Measurements from ENCODE around the gene CDK8.

CDK8 gene

DNA sequence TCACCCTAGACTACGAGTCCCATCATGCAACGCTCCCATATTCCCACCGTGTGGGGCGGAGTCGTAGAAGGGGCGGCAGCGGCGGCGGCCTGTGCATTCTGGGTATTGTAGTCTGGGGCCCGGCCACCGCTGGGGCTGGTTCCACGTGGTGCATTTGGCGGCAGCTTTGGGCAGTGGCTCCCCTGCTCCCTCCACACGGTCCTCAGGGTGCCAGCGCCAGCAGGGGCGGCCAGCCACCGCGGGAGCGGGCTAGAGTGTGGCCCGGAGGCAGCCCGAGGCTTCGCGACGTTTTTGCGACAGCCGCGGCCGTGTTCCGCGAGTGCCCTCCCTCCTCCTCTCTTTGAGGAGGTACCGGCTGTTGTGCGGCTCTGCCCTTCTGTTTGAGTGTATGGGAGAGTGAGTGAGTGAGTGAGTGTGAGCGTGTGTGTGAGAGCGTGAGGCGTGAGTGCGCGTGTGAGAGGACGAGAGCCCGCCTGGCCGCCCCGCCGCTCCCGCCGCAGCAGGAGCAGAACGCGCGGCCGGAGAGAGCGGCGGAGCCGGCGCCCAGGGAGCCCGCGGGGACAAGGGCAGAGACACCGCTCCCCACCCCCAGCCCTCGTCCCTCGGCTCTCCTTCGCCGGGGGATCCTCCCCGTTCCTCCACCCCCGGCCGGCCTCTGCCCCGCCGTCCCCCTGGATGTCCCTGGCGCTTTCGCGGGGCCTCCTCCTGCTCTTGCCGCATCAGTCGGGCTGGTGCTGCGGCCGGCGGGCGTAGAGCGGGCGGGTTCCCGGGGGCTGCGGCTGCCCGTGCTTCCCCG lies at the start of gene CDK8:
CDK8 (plus strand) TSS at position 343 of the 796 bp plus-strand sequence. CDS start 513 bp downstream, outside the sequence.
- Histone ChIP-seq H3K4me3 (ENCODE audit: low read depth, low read length) (peak within 1 kb of the TSS; percentile 93), H3K27ac (ENCODE audit: low read depth, low read length) (peak within 1 kb of the TSS; percentile 70), H3K27me3 (ENCODE audit: insufficient read depth, low read length) (peaks cover 14% of the 10 kb centered on the region), H3K36me3 (ENCODE audit: insufficient read depth, low read length) (no peaks in the 10 kb centered on the region), H3K79me2 (ENCODE audit: control insufficient read depth, insufficient read depth, low read length, unreplicated experiment) (peaks cover 43% of the 10 kb centered on the region), H2AFZ (ENCODE audit: low read length, unreplicated experiment) (peak within 1 kb of the TSS; percentile 99), H3K4me1 (ENCODE audit: control insufficient read depth, insufficient read depth, low read length, unreplicated experiment) (no peaks in the 10 kb centered on the region)

DNA sequence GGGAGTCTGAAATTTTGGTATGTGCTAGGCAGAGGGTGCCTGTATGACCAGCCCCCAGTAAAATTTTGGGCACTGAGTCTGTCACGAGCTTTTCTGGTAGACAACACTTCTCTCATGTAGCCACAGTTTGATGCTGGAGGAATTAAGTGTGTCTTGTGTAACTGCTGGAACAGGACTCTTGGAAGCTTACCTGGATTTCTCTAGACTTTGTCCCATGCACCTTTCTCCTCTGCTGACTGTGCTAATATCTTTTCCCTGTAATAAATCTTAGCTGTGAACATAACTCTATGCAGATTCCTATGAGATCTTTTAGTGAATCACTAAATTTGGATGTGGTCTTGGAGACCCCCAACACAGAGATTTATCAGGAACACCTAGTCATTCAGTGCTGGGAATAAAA lies 45.6 kb upstream of the CDK8 start:
- Histone ChIP-seq H2AFZ (ENCODE audit: low read length, unreplicated experiment) (no peak overlapping the region), H3K36me3 (ENCODE audit: insufficient read depth, low read length) (peaks cover 6% of the 10 kb centered on the region; the same call in 1 of the 2 replicates), H3K79me2 (ENCODE audit: control insufficient read depth, insufficient read depth, low read length, unreplicated experiment) (no peaks in the 10 kb centered on the region), H3K4me3 (ENCODE audit: low read depth, low read length) (no peak overlapping the region), H3K27me3 (ENCODE audit: insufficient read depth, low read length) (no peaks in the 10 kb centered on the region), H3K4me1 (ENCODE audit: control insufficient read depth, insufficient read depth, low read length, unreplicated experiment) (no peaks in the 10 kb centered on the region), H3K27ac (ENCODE audit: low read depth, low read length) (no peak overlapping the region)

DNA sequence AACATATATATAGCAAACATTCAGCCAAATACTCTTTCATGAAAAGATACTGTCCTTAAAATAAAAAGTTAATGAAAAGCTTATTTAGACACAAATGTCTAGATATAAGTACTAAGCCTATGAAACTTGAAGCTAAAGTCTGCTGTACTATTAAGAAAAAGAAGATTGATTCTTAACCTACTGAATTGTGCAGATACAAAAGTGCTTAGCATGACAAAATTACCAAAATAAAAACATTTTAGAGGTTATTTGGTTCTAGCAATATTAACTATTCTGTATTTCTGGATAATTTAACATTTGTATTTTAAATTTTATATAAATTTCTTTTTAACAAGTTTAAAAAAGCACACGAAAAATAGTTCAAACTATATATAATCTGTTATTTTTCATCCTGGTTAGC lies 40.6 kb upstream of the CDK8 start:
- no peak overlapping the region for H3K4me3 ChIP-seq (ENCODE audit: low read depth, low read length)
- no peak overlapping the region for H2AFZ ChIP-seq (ENCODE audit: low read length, unreplicated experiment)
- H3K27me3 ChIP-seq (ENCODE audit: insufficient read depth, low read length), result no peaks in the 10 kb centered on the region
- peaks cover 46% of the 10 kb centered on the region for H3K36me3 ChIP-seq (ENCODE audit: insufficient read depth, low read length)
- H3K79me2 ChIP-seq (ENCODE audit: control insufficient read depth, insufficient read depth, low read length, unreplicated experiment), result no peaks in the 10 kb centered on the region
- no peak overlapping the region for H3K27ac ChIP-seq (ENCODE audit: low read depth, low read length)
- H3K4me1 ChIP-seq (ENCODE audit: control insufficient read depth, insufficient read depth, low read length, unreplicated experiment), result no peaks in the 10 kb centered on the region

DNA sequence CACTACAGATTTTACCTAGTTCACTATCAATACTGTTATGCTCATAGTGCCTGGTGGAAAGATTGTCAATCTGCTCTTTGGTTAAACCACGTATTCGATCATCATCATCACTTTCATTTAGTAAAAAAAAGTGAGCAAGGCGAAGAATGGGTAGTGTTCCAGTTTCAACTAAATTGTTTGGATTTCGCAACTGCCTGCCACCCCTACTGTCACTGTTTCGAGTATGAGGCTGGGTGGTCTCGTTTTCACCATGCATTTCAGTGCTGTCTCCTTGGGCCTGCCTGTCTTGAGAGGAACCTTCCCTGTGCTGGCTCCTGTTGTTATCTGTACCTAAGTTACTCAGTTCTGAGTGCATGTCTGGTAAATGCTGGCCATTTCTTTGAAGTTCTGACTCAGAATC lies 39.9 kb upstream of the CDK8 start:
- H3K27me3 ChIP-seq (ENCODE audit: insufficient read depth, low read length), result no peaks in the 10 kb centered on the region
- H3K79me2 ChIP-seq (ENCODE audit: control insufficient read depth, insufficient read depth, low read length, unreplicated experiment), result no peaks in the 10 kb centered on the region
- H2AFZ ChIP-seq (ENCODE audit: low read length, unreplicated experiment), result no peak overlapping the region
- no peak overlapping the region for H3K27ac ChIP-seq (ENCODE audit: low read depth, low read length)
- H3K4me3 ChIP-seq (ENCODE audit: low read depth, low read length), result no peak overlapping the region
- H3K36me3 ChIP-seq (ENCODE audit: insufficient read depth, low read length), result peaks cover 52% of the 10 kb centered on the region
- no peaks in the 10 kb centered on the region for H3K4me1 ChIP-seq (ENCODE audit: control insufficient read depth, insufficient read depth, low read length, unreplicated experiment)

DNA sequence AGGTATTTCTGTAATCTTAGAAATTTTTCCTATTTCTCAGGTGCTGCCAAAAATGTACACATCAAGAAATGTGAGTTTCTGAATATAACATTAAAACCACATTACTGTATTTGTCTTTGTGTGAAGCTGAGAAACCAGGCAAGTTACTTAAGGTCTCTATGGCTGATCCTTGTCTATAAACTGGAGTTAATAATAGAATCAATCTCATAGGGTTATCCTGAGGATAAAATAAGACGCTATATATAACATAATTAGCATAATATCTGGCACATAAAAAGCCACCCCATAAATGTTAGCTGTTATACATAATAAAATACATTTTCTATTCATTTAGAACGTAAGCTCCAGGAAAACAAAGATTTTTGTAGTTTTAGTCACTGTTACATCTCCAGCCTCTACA lies 37.9 kb upstream of the CDK8 start:
- peaks cover 14% of the 10 kb centered on the region for H3K4me1 ChIP-seq (ENCODE audit: control insufficient read depth, insufficient read depth, low read length, unreplicated experiment)
- H3K79me2 ChIP-seq (ENCODE audit: control insufficient read depth, insufficient read depth, low read length, unreplicated experiment), result peaks cover 18% of the 10 kb centered on the region
- H2AFZ ChIP-seq (ENCODE audit: low read length, unreplicated experiment), result no peak overlapping the region
- no peaks in the 10 kb centered on the region for H3K27me3 ChIP-seq (ENCODE audit: insufficient read depth, low read length)
- peaks cover 63% of the 10 kb centered on the region for H3K36me3 ChIP-seq (ENCODE audit: insufficient read depth, low read length)
- H3K4me3 ChIP-seq (ENCODE audit: low read depth, low read length), result no peak overlapping the region
- no peak overlapping the region for H3K27ac ChIP-seq (ENCODE audit: low read depth, low read length)

DNA sequence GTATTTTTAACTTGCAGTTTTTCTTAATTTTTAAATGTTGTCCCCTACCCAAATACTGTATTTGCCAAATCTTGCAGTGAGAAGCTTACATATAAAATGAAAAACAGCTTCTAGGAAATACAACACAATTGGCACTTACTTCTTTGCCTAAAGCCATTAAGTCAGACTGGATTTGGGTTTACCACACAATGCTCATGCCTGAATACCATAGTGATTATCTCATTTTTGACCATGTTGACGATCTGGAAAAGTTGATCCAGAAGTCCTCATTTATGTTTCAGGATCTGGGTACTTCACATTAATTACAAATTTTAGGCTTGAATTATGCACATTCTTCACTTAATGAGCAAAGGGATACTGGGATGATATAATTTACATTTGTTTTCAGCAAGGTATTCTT lies 34.2 kb upstream of the CDK8 start:
- peaks cover 14% of the 10 kb centered on the region for H3K4me1 ChIP-seq (ENCODE audit: control insufficient read depth, insufficient read depth, low read length, unreplicated experiment)
- H3K4me3 ChIP-seq (ENCODE audit: low read depth, low read length), result peak overlapping the region; percentile 87
- no peak overlapping the region for H3K27ac ChIP-seq (ENCODE audit: low read depth, low read length)
- peaks cover 24% of the 10 kb centered on the region for H3K79me2 ChIP-seq (ENCODE audit: control insufficient read depth, insufficient read depth, low read length, unreplicated experiment)
- no peak overlapping the region for H2AFZ ChIP-seq (ENCODE audit: low read length, unreplicated experiment)
- no peaks in the 10 kb centered on the region for H3K27me3 ChIP-seq (ENCODE audit: insufficient read depth, low read length)
- H3K36me3 ChIP-seq (ENCODE audit: insufficient read depth, low read length), result peaks cover 44% of the 10 kb centered on the region

DNA sequence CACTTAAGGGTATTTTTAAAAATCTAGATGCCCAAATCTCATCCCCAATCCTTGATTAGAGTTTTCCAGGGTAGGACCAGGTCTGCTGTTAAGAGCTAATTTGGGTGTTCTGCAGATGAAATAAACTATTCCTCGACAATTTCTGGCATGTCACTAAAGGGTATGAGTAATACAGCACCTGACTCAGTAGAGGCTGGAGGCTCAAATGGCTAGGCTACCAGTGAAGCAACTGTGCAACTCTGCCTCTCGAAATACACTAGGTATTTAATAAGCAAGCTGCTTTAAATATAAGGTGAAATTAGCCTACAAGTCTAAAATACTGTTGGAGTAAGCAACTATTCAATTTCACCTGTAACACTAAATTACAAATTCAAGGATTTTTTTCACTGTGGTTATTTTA lies 33.4 kb upstream of the CDK8 start:
- H3K4me1 ChIP-seq (ENCODE audit: control insufficient read depth, insufficient read depth, low read length, unreplicated experiment), result peaks cover 14% of the 10 kb centered on the region
- peak overlapping the region; percentile 90; the same call in 1 of the 2 replicates for H3K27ac ChIP-seq (ENCODE audit: low read depth, low read length)
- H3K36me3 ChIP-seq (ENCODE audit: insufficient read depth, low read length), result peaks cover 37% of the 10 kb centered on the region
- H3K27me3 ChIP-seq (ENCODE audit: insufficient read depth, low read length), result no peaks in the 10 kb centered on the region
- no peak overlapping the region for H2AFZ ChIP-seq (ENCODE audit: low read length, unreplicated experiment)
- H3K4me3 ChIP-seq (ENCODE audit: low read depth, low read length), result peak overlapping the region; percentile 87
- H3K79me2 ChIP-seq (ENCODE audit: control insufficient read depth, insufficient read depth, low read length, unreplicated experiment), result peaks cover 24% of the 10 kb centered on the region

DNA sequence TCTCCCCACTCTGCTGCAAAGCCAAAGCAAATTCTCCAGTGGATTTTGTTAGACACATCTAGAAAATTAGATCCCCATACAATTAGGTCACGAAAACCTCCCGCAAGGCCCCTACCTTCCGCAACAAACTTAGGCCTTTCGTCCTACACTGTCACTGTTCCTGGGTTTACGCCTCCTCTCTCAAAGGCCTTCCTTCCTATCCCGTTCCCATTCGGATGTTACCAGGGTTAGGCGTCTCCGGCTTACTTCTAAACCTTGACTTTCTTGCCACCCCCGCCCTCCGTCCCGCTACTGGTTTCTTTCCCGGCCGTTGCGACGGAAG lies 32.6 kb upstream of the CDK8 start:
- peak overlapping the region; percentile 87 for H3K4me3 ChIP-seq (ENCODE audit: low read depth, low read length)
- H2AFZ ChIP-seq (ENCODE audit: low read length, unreplicated experiment), result no peak overlapping the region
- peak overlapping the region; percentile 90 for H3K27ac ChIP-seq (ENCODE audit: low read depth, low read length)

DNA sequence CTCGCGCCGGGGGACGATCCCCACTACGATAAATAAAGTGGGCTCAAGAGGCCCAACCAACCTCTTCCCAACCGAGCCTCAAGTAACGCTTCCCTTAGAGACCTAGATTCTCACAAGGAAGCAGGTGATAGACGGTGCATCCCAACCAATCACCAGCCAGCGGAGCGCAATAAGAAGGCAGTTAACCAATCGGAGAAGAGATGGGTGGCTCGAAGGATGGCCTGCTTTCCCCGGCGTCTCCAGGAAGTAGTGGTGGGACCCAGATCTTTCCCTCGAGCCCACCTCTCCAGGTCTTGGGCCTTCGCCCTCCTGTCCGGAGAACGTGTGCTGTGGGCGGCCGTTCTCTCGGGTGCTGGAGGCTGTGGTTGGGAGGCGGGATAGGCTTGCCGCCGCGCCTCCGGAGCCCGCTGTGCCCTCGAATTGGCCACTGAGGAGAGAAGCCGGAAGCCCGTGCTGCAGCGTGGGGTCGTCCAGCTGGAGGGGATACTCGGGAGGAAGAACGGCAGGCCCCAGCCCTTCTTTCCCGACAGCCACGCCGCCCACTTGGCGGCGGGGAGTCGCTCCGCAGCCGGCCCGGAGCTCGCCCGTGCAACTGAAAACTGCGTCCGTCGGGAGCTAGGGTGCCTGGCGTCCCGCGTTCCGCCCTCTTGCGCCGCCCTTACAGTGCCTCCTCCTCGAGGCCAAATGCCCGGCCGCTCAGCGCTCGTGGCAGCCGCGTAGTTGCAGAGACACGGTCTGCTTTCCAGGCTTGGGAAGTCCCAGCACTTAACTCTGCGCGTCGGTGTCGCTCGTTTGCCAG lies 32.0 kb upstream of the CDK8 start, which contains the start of gene RNF6:
RNF6 (minus strand) TSS at position 594 of the 799 bp plus-strand sequence. CDS start 2,665 bp downstream, outside the sequence.
- Histone ChIP-seq H3K27me3 (ENCODE audit: insufficient read depth, low read length) (no peaks in the 10 kb centered on the region), H3K79me2 (ENCODE audit: control insufficient read depth, insufficient read depth, low read length, unreplicated experiment) (peaks cover 24% of the 10 kb centered on the region), H3K36me3 (ENCODE audit: insufficient read depth, low read length) (peaks cover 30% of the 10 kb centered on the region), H3K27ac (ENCODE audit: low read depth, low read length) (peak within 1 kb of the TSS; percentile 90), H3K4me3 (ENCODE audit: low read depth, low read length) (peak within 1 kb of the TSS; percentile 87), H2AFZ (ENCODE audit: low read length, unreplicated experiment) (peak within 1 kb of the TSS; percentile 100), H3K4me1 (ENCODE audit: control insufficient read depth, insufficient read depth, low read length, unreplicated experiment) (peaks cover 14% of the 10 kb centered on the region)

More for the DNA sequence above, 32.6 kb upstream of the CDK8 start:
- H3K36me3 ChIP-seq (ENCODE audit: insufficient read depth, low read length), result peaks cover 31% of the 10 kb centered on the region
- H3K4me1 ChIP-seq (ENCODE audit: control insufficient read depth, insufficient read depth, low read length, unreplicated experiment), result peaks cover 14% of the 10 kb centered on the region
- H3K79me2 ChIP-seq (ENCODE audit: control insufficient read depth, insufficient read depth, low read length, unreplicated experiment), result peaks cover 24% of the 10 kb centered on the region
- no peaks in the 10 kb centered on the region for H3K27me3 ChIP-seq (ENCODE audit: insufficient read depth, low read length)

DNA sequence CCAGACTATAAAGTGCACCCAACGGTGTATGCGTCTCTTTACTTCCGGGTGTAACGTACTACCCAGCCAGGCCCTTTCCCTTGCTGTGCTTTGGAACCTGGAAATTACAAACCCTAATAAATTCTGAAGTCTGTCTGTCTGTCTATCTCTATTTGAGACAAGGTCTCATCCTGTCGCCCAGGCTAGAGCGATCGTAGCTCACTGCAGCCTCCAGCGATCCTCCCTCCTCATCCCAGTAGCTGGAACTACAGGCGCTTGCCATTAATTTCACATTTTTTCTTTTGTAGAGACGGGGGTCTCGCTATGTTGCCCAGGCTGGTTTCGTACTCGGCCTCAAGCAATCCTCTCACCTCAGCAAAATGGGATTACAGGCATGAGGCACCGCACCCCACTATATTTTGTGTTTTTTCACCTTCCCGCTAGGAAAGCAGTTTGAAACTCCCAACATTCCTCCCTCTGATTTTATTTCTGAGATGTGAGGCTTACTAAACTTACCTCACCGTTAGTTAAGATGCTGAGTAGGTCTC lies 31.3 kb upstream of the CDK8 start:
- H3K27ac ChIP-seq (ENCODE audit: low read depth, low read length), result peak overlapping the region; percentile 90

More for the DNA sequence above, 31.3 kb upstream of the CDK8 start:
- peaks cover 14% of the 10 kb centered on the region for H3K4me1 ChIP-seq (ENCODE audit: control insufficient read depth, insufficient read depth, low read length, unreplicated experiment)
- no peaks in the 10 kb centered on the region for H3K27me3 ChIP-seq (ENCODE audit: insufficient read depth, low read length)
- peaks cover 24% of the 10 kb centered on the region for H3K36me3 ChIP-seq (ENCODE audit: insufficient read depth, low read length)
- peaks cover 24% of the 10 kb centered on the region for H3K79me2 ChIP-seq (ENCODE audit: control insufficient read depth, insufficient read depth, low read length, unreplicated experiment)
- H2AFZ ChIP-seq (ENCODE audit: low read length, unreplicated experiment), result peak overlapping the region; percentile 100
- peak overlapping the region; percentile 87 for H3K4me3 ChIP-seq (ENCODE audit: low read depth, low read length)

Data from ACC112 (cell line).